Measurements from ENCODE around the gene ASXL1.
"Not testable (repeated sequence)": the region's sequence is repeated elsewhere in the genome, so short reads cannot be mapped to it uniquely, and the experiment has no call there.

The ASXL1 gene

DNA sequence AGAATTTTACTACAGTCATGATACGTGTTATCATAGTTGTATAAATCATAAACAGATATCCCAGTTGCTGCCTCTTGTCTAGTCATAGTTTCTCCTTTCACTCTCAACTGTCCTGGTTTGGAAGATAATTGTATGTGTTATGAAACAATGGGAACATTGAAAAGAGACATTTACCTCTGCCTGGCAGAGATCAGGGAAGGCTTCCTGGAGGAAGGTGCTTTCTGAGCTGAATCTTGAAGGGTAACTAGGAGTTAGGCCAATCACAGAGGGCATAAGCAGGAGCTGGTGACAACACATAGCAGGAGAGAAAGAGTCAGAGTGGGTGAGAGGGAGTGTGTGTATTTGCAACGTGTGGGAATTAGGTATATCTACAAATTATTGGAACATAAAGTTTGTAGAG, 5.4 kb downstream of the ASXL1 start:
- no peak for DNase-seq

DNA sequence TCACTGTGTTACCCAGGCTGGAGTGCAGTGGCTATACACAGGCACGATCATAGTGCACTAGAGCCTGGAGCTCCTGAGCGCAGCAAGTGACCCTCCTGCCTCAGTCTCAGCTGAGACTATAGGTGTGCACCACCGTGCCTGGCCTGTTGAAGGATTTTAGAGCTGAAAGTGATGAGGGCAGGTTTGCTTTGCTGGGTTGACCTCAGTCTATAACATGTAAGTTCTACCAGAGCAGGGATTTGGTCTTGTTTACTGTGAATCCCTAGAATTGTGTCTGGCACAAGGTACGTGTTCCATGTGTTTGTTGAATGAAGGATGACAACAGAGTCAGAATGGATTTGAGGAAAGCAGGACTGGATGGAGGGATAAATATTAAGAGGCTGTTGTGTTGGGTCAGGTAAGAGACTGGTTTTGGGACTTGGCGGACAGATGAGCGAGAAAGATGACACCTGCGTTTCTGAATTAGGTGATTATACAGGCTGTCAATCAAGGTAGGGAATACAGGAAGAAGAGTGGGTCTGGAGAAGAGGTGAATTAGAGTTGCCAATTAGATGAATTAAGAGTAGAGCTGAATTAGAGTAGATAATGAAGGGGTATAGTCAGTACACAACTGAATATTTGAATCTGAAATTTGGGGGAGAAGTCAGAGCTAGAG, 6.5 kb downstream of the ASXL1 start:
- no peak for DNase-seq

DNA sequence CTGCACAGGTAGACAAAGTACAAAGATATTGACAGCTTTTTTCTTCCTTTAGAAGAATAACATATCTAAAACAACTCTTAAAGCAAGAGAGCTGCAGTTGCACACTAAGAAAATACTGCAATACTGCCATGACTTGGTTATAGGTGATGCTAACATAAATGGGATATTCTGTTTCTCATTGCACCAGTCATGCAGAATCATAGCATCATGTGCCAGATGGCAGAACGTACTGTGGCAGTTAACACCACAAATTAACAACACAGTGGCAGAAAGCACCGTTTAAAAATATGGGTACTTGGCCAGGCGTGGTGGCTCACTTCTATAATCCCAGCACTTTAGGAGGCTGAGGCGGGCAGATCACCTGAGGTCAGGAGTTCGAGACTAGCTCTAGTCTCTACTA, 7.4 kb downstream of the ASXL1 start:
- no peak for DNase-seq

DNA sequence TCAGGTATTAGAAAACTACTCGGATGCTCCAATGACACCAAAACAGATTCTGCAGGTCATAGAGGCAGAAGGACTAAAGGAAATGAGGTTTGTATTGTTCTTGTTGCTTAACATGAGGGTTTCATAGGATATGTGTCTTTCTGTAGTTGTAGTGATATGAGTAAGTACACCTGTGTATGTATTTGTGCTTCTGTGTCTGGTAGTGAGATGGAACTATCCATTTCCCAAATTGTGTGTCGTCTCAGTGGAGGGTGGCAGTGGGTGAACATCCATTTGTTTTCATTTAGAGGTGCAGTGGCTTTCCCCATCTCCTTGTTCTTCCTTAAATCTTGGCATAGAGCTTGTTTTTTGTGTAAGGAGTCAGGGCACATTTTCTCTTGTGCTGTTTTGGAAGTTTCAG, 8.2 kb downstream of the ASXL1 start:
- no peak for DNase-seq

DNA sequence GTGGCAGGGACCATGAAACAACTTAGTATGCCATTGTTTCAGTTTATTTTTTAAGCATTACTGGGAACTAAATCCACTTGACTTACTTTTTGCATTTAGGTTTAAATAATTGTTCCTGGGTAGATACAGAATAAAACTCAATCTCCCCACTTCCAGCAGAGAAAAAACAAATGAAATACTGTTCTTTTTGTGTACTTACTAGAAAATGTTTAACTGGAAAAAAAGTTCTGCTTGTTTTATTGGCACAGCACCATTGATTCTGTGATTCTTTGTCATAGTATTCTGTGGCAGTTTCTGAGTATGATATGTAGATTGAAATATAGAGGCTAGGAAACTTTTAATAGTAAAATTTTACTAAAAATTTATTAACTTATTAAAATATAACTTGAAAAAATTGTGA, 10.2 kb downstream of the ASXL1 start:
- no peak for DNase-seq

DNA sequence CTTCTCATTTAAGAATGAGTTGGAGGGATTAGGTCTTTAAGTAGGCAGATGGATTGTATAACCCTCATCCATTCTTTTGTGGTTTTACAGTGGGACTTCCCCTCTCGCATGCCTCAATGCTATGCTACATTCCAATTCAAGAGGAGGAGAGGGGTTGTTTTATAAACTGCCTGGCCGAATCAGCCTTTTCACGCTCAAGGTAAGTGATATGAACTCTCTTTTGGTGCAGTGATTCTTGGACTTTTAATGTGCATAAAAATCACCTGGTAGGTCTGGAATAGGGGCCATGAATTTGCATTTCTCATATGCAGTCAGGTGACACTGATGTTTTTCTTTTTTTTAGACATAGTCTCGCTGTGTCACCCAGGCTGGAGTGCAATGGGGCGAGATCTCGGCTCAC, 10.8 kb downstream of the ASXL1 start:
- no peak for DNase-seq

DNA sequence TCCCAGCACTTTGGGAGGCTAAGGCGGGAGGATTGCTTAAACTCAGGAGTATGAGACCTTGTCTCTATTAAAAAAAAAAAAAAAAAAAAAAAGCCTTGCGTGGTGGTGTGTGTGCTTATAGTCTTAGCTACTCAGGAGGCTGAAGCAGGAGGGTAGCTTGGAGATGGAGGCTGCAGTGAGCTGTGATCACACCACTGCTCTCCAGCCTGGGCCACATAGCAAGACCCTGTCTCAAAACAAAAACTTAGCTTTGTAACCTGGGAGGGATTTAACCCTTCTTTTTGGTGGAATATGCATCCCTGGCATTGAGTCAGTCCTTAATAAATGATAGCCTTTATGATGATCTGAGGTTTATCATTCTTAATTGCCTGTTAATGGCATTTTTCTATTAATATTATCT, 12.8 kb downstream of the ASXL1 start:
- DNase-seq: no peak

DNA sequence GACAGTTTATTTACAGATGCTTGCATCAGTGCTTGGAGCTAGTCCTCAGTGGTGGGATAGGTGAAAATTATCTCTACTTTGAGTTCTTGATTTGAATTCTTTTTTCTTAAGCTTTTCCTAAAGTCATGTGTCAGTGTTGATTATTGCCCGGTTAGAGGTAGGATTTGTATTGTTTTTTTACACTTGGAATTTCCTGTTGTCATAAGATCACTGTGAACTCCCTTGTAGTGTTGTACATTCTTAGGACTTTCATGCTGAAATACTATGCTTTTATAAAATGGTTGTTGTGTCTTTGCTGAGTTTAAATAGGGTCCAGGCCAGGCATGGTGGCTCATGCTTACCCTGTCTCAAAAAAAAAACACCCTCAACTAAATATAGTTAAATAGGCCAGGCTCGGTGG, 20.3 kb downstream of the ASXL1 start:
- DNase-seq: no peak

DNA sequence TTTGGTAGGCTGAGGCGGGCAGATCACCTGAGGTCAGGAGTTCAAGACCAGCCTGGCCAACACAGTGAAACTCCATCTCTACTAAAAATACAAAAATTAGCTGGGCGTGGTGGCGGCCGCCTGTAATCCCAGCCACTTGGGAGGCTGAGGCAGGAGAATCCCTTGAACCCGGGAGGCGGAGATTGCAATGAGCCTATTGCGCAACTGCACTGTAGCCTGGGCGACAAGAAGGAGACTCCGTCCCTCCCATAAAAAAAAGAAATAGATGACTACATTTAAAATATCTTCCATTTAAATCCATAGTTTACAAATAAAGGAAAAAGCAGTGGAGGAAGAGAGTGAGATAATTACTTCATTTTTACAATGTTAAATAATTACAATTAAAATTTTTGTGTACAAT, 21.9 kb downstream of the ASXL1 start:
- not testable (repeated sequence) for DNase-seq

DNA sequence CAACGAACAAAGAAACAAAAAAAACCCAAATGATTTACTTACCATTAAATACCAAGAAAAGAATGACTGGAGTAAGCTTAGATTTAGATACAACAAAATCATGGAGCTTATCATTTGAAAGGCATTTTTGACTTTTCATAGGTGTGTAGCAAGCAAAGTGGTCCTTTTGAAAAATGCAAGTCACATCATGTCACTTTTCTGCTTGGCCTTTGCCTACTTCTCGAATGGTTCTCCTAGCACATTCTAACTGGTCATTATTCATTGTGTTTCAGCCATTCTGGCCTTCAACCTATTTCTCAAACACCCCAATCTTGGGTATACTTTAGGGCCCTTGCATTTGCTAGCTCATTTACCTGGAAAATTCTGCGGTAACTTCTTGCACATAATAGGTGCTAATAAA, 22.6 kb downstream of the ASXL1 start:
- DNase-seq: no peak

DNA sequence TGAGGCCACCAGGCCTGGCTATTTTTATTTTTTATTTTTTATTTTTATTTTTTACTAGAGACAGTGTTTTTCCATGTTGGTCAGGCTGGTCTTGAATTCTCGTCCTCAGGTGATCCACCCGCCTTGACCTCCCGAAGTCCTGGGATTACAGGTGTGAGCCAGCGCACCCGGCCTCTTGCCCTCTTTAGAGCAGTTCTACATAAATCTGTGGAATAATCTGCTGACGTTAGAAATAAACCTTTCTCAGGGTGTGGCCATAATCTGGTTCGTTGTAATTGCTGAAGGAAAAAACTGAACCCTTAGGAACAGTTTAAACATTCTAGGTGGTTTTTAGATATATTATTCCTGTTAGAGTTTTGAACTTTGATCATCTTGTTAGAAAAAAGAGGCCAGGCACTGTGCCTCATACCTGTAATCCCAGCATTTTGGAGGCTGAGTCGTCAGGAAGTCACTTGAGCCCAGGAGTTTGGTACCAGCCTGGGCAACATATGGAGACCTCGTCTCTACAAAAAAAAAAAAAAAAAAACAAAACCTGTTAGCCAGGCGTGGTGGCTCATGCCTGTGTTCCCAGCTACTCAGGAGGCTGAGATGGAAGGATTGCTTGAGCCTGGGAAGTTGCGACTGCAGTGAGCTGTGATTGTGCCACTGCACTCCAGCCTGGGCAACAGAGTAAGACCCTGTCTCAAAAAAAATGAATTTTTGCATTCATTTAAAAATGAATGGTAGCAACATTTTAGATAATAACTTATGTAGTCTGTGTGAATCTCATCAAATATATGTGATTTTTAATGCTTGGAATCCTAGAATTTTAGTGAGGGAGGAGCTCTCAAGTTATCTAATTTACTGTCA, 24.2 kb downstream of the ASXL1 start:
- no peak for DNase-seq

DNA sequence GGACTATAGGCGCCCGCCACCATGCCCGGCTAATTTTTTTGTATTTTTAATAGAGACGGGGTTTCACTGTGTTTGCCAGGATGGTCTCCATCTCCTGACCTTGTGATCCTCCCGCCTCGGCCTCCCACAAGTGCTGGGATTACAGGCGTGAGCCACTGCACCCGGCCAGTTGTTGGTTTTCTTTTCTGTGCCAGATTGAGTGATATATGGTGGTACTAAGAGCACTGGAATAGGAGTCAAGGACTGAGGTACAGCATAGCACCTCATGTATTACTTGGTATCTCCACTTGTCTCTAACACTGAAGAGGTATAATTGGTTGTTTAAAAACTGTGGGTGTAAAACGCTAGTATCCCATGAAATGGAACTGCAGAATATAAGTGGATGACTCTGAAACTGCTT, 25.3 kb downstream of the ASXL1 start:
- not testable (repeated sequence) for DNase-seq

DNA sequence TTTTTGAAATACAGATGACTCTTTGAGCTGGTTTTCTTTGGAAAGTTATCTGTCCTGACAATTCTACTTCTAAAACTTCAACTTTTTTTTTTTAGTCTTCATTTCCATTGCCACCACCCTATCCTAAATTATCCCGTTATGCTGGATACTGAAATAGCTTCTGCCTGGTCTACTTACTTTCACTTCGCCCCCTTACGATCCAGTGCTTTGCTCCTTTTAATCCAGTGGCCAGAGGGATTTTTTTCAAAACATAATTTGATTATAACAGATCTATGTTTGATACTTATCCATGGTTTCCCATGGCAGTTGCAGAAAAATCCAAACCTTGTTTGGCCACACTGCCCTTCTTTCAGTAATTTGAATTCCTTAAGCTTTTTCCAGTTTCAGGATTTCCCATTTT, 27.4 kb downstream of the ASXL1 start:
- DNase-seq: no peak

DNA sequence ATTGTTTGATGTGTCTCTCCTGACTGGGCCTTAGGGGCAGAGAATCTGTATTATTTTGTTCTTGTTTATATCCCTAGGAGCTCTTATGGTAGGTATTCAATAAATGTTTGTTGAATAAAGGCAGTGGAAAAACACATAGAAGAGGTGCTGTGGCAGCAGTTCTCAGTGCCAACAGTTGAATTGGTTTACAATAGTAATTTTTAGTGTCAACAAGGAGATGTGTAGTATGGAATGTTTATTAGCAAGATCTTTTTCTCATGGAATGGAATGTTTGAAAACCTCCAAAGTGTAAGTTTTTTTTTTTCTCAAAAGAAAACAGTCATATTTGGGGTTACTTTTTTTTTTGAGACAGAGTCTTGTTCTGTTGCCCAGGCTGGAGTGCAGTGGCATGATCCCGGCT, 28.0 kb downstream of the ASXL1 start:
- no peak for DNase-seq

DNA sequence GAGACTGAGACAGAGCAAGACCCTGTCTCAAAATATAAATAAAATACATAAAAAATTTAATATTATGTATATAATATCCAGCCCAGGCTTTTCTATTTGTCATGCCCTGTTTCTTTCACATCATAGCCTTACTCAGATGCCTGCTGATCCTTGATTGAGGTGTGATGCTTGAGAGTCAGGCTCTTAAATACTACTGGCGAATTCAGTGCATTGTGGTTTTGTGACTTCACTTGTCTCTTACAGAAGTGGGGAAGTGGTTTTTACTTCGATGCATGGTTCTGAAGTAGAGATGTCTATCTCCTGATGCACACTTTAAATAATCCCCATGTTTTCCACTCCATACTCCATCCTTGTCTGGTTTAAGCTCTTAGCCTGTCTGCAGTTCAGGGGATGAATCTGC, 29.1 kb downstream of the ASXL1 start:
- no peak for DNase-seq

DNA sequence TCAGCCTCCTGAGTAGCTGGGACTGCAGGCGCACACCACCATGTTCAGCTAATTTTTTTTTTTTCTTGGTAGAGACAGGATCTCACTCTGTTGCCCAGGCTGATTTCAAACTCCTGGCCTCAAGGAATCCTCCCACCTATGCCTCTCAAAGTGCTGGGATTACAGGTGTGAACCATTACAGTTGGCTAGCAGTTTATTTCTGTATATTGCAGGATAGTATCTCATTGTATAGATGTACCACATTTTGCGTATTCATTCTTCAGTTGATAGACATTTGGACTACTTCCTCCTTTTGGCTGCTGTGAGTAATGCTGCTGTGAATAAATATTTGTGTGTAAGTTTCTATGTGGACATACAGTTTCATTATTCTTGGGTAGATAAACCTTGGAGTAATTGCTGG, 32.9 kb downstream of the ASXL1 start:
- no peak for DNase-seq

DNA sequence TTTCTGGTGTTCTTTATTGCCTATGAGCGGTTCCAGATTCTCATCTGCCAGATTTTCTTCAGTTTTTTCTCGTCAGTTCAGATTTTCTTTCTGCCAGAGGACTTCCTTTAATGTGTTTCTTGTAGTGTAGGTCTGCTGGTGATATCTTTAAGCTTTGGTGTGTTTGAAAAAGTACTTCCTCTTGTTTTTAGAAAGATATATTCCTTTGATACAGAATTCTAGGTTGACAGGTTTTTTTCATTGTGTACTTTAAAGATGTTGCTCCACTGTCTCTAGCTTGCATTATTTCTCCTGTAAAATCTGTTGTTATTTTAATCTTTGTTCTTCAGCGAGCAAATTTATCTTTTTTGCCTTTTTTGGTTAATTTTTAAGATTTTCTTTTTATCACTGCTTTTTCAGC, 36.9 kb downstream of the ASXL1 start:
- no peak for DNase-seq

DNA sequence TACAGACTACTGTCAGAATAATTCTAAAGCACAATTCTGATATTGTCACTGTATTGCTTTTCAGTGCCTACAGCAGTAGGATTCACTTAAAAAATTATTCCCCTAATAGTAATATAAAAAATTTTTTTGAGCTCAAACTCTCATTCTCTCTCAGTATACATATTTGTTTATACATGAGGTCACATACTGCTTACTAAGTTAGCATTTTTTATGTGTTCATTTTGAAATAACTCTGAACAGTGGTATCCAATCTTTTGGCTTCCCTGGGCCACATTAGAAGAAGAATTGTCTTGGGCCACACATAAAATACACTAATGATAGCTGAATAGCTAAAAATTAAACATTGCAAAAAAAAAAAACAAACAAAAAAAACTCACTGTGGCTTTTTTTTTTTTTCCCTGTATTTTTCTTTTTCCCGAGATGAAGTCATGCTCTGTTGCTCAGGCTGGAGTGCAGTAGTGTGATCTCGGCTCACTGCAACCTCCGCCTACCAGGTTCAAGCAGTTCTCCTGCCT, 38.6 kb downstream of the ASXL1 start:
- no peak for DNase-seq

DNA sequence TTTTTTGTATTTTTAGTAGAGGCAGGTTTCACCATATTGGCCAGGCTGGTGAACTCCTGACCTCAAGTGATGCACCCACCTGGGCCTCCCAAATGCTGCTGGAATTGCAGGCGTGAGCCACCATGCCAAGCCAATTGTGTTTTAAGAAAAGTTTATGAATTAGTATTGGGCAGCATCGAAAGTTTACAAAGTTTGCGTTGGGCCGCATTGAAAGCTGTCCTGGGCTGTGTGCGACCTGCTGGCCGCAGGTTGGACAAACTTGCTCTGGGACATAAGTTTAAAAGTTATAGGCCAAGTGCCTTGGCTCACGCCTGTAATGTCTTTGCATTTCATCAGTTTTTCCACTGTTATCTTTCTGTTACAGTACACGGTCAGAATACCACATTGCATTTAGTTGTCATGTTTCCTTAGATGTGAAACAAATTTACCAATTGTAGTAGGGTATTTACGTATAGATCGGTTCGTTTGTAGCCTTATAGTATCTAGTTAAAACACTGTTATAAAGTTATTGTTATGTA, 39.5 kb downstream of the ASXL1 start:
- DNase-seq: no peak

DNA sequence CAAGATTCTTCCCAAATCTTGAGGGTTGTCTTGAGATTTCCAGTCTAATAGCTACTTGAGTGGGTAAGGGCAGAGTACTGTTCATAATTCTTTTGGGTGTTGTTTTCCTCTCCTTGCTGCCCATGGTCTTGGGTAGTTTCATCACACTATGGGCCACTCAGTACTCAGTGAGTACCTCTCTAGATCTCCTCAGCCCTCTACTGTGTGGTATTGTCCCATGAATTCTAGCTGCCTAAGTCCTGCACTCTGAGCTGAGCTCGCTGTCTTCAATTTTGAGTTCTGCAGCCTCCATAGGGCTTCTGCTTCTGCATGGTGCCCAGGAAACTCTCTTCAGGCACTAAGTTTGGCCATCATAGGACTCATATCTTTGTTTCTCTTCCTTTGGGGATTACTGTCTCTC, 42.3 kb downstream of the ASXL1 start:
- DNase-seq: no peak

DNA sequence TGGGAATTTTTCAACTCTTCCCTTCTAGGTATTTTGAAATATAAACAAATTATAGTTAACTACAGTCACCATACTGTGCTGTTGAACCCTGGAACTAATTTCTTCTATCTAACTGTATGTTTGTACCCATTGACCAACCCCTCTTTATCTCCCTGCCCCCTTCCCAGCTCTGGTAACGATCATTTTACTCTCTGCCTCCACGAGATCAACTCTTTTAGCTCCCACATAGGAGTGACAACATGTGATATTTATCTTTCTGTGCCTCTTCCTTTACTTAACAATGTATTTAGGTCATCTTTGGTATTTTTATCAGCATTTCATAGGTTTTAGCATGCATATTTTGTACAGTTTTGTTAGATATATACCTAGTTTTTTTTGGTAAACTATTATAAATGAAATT, 45.9 kb downstream of the ASXL1 start:
- no peak for DNase-seq

DNA sequence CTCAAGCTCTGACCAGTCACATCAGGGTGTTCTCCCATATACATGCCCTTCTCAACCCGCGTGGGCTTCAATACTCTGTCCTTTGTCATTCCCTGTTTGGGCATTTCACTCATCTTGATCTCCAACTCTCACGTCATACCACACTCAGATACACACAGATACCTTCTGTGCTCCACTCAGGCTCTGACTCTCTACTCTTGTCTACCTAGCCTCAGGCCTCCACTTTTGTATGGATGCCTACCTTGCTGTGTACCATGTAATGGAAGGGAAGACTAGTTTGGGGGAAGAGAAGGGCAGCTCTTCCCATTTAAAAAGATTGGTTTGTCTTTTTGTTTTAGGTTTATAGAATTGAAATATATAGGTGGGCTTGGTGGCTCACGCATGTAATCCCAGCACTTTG, 48.6 kb downstream of the ASXL1 start:
- no peak for DNase-seq

DNA sequence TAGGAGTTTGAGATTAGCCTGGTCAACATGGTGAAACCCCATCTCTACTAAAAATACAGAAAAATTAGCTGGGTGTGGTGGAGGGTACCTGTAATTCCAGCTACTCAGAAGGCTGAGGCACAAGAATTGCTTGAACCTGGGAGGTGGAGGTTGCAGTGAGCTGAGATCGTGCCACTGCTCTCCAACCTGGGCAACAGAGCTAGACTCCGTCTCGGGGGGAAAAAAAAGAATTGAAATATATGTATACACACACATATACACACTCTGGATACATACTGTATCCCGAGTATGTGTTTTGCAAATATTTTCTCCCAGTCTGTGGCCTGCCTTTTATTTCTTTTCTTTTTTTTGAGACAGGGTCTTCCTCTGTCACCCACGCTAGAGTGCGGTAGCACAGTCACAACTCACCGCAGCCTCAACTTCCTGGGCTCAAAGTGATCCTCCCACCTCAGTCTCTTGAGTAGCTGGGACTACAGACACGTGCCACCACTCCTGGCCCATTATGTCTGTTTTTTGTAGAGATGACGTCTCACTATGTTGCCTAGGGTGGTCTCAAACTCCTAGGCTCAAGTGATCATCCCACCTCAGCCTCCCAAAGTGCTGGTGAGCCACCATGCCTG, 49.1 kb downstream of the ASXL1 start:
- DNase-seq: peak; percentile 62

Measured in activated T-cell treated with anti-CD3 and anti-CD28 coated beads, Interleukin-2, amount 50 U/mL, for 1 hour (primary cell).